Smooth muscle cell (in vitro differentiated cells): ENCODE results near the gene MDK. TPM values are rescaled to one million over a fixed set of nuclear protein-coding genes. Genes with fewer than 3 reads are reported as not detected.
A peak's percentile ranks its signal among the peaks of the same experiment; 100 is the strongest.

ENCODE experiments used
- DNase-seq: peaks from one replicate; lab custom pipeline; 2025; ENCODE audit not compliant: unreplicated experiment; lab: John Stamatoyannopoulos, UW
- H2AFZ ChIP-seq: fragments of 200-600 bp; sonication (generic); 2 replicates; pipeline ENCODE4 v1.6.0; 2016; ENCODE audit warnings: antibody characterized with exemption, low read depth, mild to moderate bottlenecking
- H3F3A ChIP-seq: fragments of 200-600 bp; sonication (generic); 2 replicates; pipeline ENCODE4 v1.6.0; 2017; ENCODE audit warnings: antibody characterized with exemption, low read depth
- H3K27ac ChIP-seq: fragments of 200-600 bp; sonication (generic); 2 replicates; pipeline ENCODE4 v1.5.1; 2016; ENCODE audit warnings: low read depth, mild to moderate bottlenecking
- H3K27me3 ChIP-seq: fragments of 200-600 bp; sonication (generic); 2 replicates; pipeline ENCODE4 v1.6.1; 2016; ENCODE audit warnings: low read depth, mild to moderate bottlenecking
- H3K36me3 ChIP-seq: fragments of 200-600 bp; sonication (generic); 2 replicates; pipeline ENCODE4 v1.5.1; 2016; ENCODE audit warnings: low read depth
- H3K4me1 ChIP-seq: fragments of 200-600 bp; sonication (generic); 2 replicates; pipeline ENCODE4 v1.5.1; 2016; ENCODE audit warnings: low read depth
- H3K4me2 ChIP-seq: fragments of 200-600 bp; sonication (generic); 2 replicates; pipeline ENCODE4 v1.6.0; 2016; ENCODE audit warnings: mild to moderate bottlenecking
- H3K4me3 ChIP-seq: fragments of 200-600 bp; sonication (generic); 2 replicates; pipeline ENCODE4 v1.5.1; 2016; ENCODE audit warnings: mild to moderate bottlenecking
- H3K79me2 ChIP-seq: fragments of 200-600 bp; sonication (generic); 2 replicates; pipeline ENCODE4 v1.6.0; 2016; ENCODE audit warnings: low read depth, mild to moderate bottlenecking
- H3K9ac ChIP-seq: fragments of 200-600 bp; sonication (generic); 2 replicates; pipeline ENCODE4 v1.6.0; 2016; ENCODE audit warnings: low read depth
- H3K9me3 ChIP-seq: fragments of 200-600 bp; sonication (generic); replicated peaks from 2 replicates; pipeline ENCODE4 v1.5.1; 2016; ENCODE audit warnings: low read depth
- H4K20me1 ChIP-seq: fragments of 200-600 bp; sonication (generic); 2 replicates; pipeline ENCODE4 v1.6.0; 2016; ENCODE audit warnings: low read depth
- CTCF ChIP-seq: fragments of 200-600 bp; sonication (generic); IDR thresholded peaks from 2 replicates; pipeline ENCODE4 v1.5.1; 2017; ENCODE audit warnings: borderline replicate concordance, mild to moderate bottlenecking, antibody characterized with exemption; ENCODE audit not compliant: insufficient read depth, poor library complexity, severe bottlenecking
- WGBS: methylation state at CpG from one replicate; pipeline ENCODE4 v1.1.7; 2016; ENCODE audit warnings: low lambda C conversion rate; 5-methylcytosine and 5-hydroxymethylcytosine counted together
- polyA plus RNA-seq: library from polyadenylated mRNA; unstranded; fragments of >200 nt; fragmentation: Nextera tagmentation; extraction: Ambion mirVana; gene quantifications from 2 replicates; pipeline ENCODE4 v1.2.1, GENCODE V29; 2016
- total RNA-seq: library from RNA; depleted of rRNA; stranded (reverse); fragments of >200 nt; gene quantifications from 2 replicates; pipeline ENCODE4 v1.2.3, GENCODE V29; 2014

Gene MDK
- total and polyA plus RNA-seq, 2 experiments from 2014 or later, result 490 to 667 TPM

DNA sequence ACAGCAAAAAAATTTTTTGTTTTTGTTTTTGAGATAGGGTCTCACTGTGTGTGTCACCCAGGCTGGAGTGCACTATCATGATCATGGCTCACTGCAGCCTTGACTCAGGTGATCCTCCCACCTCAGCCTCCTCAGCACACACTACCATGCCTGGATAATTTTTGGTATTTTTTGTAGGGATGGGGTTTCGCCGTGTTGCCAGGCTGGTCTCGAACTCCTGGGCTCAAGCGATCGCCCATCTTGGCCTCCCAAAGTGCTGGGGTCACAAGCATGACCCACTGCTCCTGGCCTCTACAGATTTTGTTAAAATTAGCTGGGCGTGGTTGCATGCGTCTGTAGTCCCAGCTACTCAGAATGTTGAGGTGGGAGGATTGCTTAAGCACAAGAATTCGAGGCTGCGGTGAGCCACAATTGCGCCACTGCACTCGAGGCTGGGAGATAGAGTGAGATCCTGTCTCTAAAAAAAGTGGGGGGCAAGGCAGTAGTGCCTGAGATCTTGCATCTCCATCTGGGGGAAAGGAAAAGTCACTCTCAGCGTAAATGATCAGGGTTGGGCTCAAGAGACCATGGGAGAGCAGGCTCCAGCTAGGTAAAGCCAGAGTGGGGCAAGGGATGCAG lies 44.8 kb upstream of the MDK start:
- no peak for DNase-seq
- TF ChIP-seq CTCF, result no peak

DNA sequence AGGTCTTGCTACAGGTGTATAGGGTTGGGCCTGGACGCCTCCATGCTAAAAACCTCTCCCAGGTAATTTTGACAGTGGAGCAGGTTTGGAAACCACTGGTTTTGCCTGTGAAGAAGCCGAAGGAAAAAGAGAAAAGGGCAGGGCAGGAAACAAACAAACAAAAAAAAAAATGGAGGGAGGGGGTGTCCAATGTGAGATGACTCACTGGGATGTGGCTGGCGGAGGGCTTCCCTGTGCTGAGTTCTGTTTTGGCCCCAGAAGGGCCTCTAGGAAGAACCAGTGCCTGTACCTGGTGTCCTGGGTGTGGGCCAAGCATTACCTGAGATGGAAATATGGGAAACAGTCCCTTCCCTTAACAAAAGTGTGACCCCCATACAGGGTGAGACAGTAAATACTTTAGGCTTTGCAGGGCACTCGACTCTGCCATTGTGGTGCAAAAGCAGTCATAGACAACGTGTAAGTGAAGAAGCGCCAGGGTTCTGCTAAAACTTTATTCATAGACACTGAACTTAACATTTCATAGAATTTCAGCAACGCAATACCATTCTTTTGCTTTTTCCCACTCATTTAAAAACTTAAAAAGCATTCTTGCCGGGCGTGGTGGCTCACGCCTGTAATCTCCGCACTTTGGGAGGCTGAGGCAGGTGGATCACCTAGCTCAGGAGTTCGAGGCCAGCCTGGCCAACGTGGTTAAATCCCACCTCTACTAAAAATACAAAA lies 43.7 kb upstream of the MDK start:
- Histone ChIP-seq H3K9ac (no peak overlapping the region), H3K9me3 (no peaks in the 10 kb centered on the region), H3K36me3 (no peaks in the 10 kb centered on the region), H4K20me1 (no peaks in the 10 kb centered on the region), H3K27me3 (no peaks in the 10 kb centered on the region), H3F3A (peaks cover 5% of the 10 kb centered on the region), H3K4me3 (no peak overlapping the region), H3K79me2 (no peaks in the 10 kb centered on the region), H3K4me2 (no peak overlapping the region), H2AFZ (no peak overlapping the region), H3K4me1 (peaks cover 24% of the 10 kb centered on the region), H3K27ac (no peak overlapping the region)
- DNase-seq, result no peak
- TF ChIP-seq CTCF, result no peak
- 88% methylated on average over 13 of the region's 13 CpGs for WGBS

More for the DNA sequence above, 44.8 kb upstream of the MDK start:
- no peak overlapping the region for H3K27ac ChIP-seq
- no peaks in the 10 kb centered on the region for H4K20me1 ChIP-seq
- H3K36me3 ChIP-seq, result no peaks in the 10 kb centered on the region
- H2AFZ ChIP-seq, result no peak overlapping the region
- no peaks in the 10 kb centered on the region for H3K79me2 ChIP-seq
- no peak overlapping the region for H3K4me3 ChIP-seq
- H3K9me3 ChIP-seq, result no peaks in the 10 kb centered on the region
- WGBS, result 64% methylated on average over 12 of the region's 12 CpGs
- peaks cover 31% of the 10 kb centered on the region for H3K4me1 ChIP-seq
- H3K27me3 ChIP-seq, result peaks cover 4% of the 10 kb centered on the region
- H3K9ac ChIP-seq, result no peak overlapping the region
- peak overlapping the region; percentile 51 for H3K4me2 ChIP-seq
- peaks cover 3% of the 10 kb centered on the region for H3F3A ChIP-seq

GRCh38 chr11:46338636-46338987 lies 42.9 kb upstream of the MDK start:
- no peak for DNase-seq
- no peak for TF ChIP-seq CTCF
- H3K27ac ChIP-seq, result no peak overlapping the region
- peak overlapping the region; percentile 27 for H3K4me3 ChIP-seq
- peaks cover 22% of the 10 kb centered on the region for H3K4me1 ChIP-seq
- H3K36me3 ChIP-seq, result no peaks in the 10 kb centered on the region
- H3K79me2 ChIP-seq, result no peaks in the 10 kb centered on the region
- 24% methylated on average over 9 of the region's 9 CpGs for WGBS
- peak overlapping the region; percentile 44 for H2AFZ ChIP-seq
- H3K9ac ChIP-seq, result no peak overlapping the region
- H3K27me3 ChIP-seq, result no peaks in the 10 kb centered on the region
- H3K4me2 ChIP-seq, result peak overlapping the region; percentile 81
- no peaks in the 10 kb centered on the region for H4K20me1 ChIP-seq
- peaks cover 5% of the 10 kb centered on the region for H3F3A ChIP-seq
- no peaks in the 10 kb centered on the region for H3K9me3 ChIP-seq
